H1 (cell line): ENCODE measurements around the gene NDUFA13. TPM values are rescaled to one million over a fixed set of nuclear protein-coding genes. Genes with fewer than 3 reads are reported as not detected.

Source experiments
- CTCF ChIA-PET: fragments of 300-600 bp; sonication (Branson Sonifier 250); formaldehyde crosslinking; loops from one replicate; lab custom pipeline; 2021; ENCODE audit not compliant: partially characterized antibody; lab: Charles Lee
- POLR2A ChIA-PET: fragments of 300-600 bp; sonication (Branson Sonifier 250); formaldehyde crosslinking; loops from one replicate; lab custom pipeline; 2021; ENCODE audit warnings: inconsistent platforms; ENCODE audit not compliant: partially characterized antibody; lab: Charles Lee
- DNase-seq, 2 experiments: peaks; one replicate each; pipeline versions ENCODE4 v3.0.0 to v3.0.0-alpha.2; 2010 to 2022; ENCODE audit warnings: low spot score in 2 of 2, low read depth in 1 of 2, mixed read lengths in 1 of 2
- FAIRE-seq: peaks from 2 replicates; lab custom pipeline; 2011; peaks lifted over from hg19 to GRCh38; lab: Jason Lieb, UNC
- H2AFZ ChIP-seq: 2 replicates; pipeline ENCODE4 v1.8.1; 2012; ENCODE audit warnings: low read length, inconsistent platforms
- H2AK5ac ChIP-seq: 2 replicates; pipeline ENCODE4 v1.6.1; 2013; ENCODE audit warnings: low read depth, low read length
- H2BK120ac ChIP-seq: replicated peaks from 2 replicates; pipeline ENCODE3; 2013; ENCODE audit warnings: low read depth, low read length, inconsistent platforms
- H2BK12ac ChIP-seq: 2 replicates; pipeline ENCODE4 v1.6.1; 2013; ENCODE audit warnings: low read depth, low read length
- H2BK15ac ChIP-seq: 2 replicates; pipeline ENCODE4 v1.6.1; 2013; ENCODE audit warnings: low read length
- H2BK20ac ChIP-seq: 2 replicates; pipeline ENCODE4 v1.6.1; 2013; ENCODE audit warnings: low read length
- H2BK5ac ChIP-seq: 2 replicates; pipeline ENCODE4 v1.6.1; 2013; ENCODE audit warnings: low read depth, low read length
- H3K14ac ChIP-seq: 2 replicates; pipeline ENCODE4 v1.6.1; 2013; ENCODE audit warnings: inconsistent platforms; ENCODE audit not compliant: insufficient read length
- H3K18ac ChIP-seq: 2 replicates; pipeline ENCODE4 v1.6.1; 2013; ENCODE audit warnings: low read length; ENCODE audit errors: extremely low read depth
- H3K23ac ChIP-seq: 2 replicates; pipeline ENCODE4 v1.6.1; 2013; ENCODE audit warnings: inconsistent platforms; ENCODE audit not compliant: insufficient read length
- H3K23me2 ChIP-seq: 2 replicates; pipeline ENCODE4 v1.6.1; 2013; ENCODE audit warnings: low read depth, low read length
- H3K27ac ChIP-seq: 2 replicates; pipeline ENCODE4 v1.6.1; 2011; ENCODE audit warnings: low read depth, low read length, inconsistent platforms
- H3K27me3 ChIP-seq, 4 experiments: replicated peaks in 1 of 4; 1 replicate in 1 of 4; 2 replicates in 3 of 4; pipeline versions ENCODE4 v1.6.1 to v1.8.1; 2011 to 2013; ENCODE audit warnings: low read length in 3 of 4, mild to moderate bottlenecking in 3 of 4, inconsistent platforms in 2 of 4, mixed read lengths in 2 of 4, moderate library complexity in 1 of 4; ENCODE audit not compliant: control insufficient read depth in 3 of 4, insufficient read depth in 3 of 4; ENCODE audit errors: extremely low read depth in 1 of 4
- H3K36me3 ChIP-seq, 4 experiments: 2 replicates each; pipeline versions ENCODE4 v1.6.1 to v1.8.1; 2011 to 2013; ENCODE audit warnings: mild to moderate bottlenecking in 4 of 4, low read length in 3 of 4, moderate library complexity in 2 of 4, control low read depth in 1 of 4, inconsistent platforms in 1 of 4; ENCODE audit not compliant: insufficient read depth in 4 of 4, control insufficient read depth in 2 of 4
- H3K4ac ChIP-seq: replicated peaks from 2 replicates; pipeline ENCODE3; 2013; ENCODE audit warnings: low read length, low read depth, mixed read lengths, inconsistent platforms; ENCODE audit not compliant: insufficient read length
- H3K4me1 ChIP-seq, 4 experiments: replicated peaks in 1 of 4; 1 replicate in 1 of 4; 2 replicates in 3 of 4; pipeline versions ENCODE4 v1.6.1 to v1.8.1; 2011 to 2013; ENCODE audit warnings: low read length in 3 of 4, inconsistent platforms in 2 of 4, mixed read lengths in 1 of 4; ENCODE audit not compliant: insufficient read depth in 4 of 4, control insufficient read depth in 3 of 4
- H3K4me2 ChIP-seq, 2 experiments: 2 replicates each; pipeline versions ENCODE4 v1.6.1 to v1.8.1; 2011 to 2013; ENCODE audit warnings: low read depth in 2 of 2, low read length in 2 of 2, control low read depth in 1 of 2, inconsistent platforms in 1 of 2, mild to moderate bottlenecking in 1 of 2; ENCODE audit not compliant: insufficient read depth in 1 of 2
- H3K4me3 ChIP-seq, 4 experiments: fragments of 200-600, 300-600 bp in 1 of 4; sonication (generic), shearing (Covaris generic), sonication (Bioruptor Twin) in 1 of 4; 2 replicates each; pipeline versions ENCODE4 v1.5.1 to v1.8.1; 2011 to 2016; ENCODE audit warnings: low read length in 4 of 4, low read depth in 3 of 4, control low read depth in 2 of 4, inconsistent platforms in 2 of 4, mild to moderate bottlenecking in 2 of 4, mixed read lengths in 1 of 4, moderate library complexity in 1 of 4; ENCODE audit not compliant: insufficient read depth in 2 of 4; ENCODE audit errors: extremely low read depth in 1 of 4
- H3K56ac ChIP-seq: replicated peaks from 2 replicates; pipeline ENCODE3; 2013; ENCODE audit warnings: low read depth, mild to moderate bottlenecking, mixed read lengths, low read length, inconsistent platforms; ENCODE audit not compliant: insufficient read length
- H3K79me1 ChIP-seq: 2 replicates; pipeline ENCODE4 v1.6.1; 2013; ENCODE audit warnings: low read depth, low read length, control low read depth
- H3K79me2 ChIP-seq, 2 experiments: 2 replicates each; pipeline versions ENCODE4 v1.6.1 to v1.8.1; 2012 to 2013; ENCODE audit warnings: low read length in 2 of 2, mild to moderate bottlenecking in 2 of 2, inconsistent platforms in 1 of 2; ENCODE audit not compliant: insufficient read depth in 2 of 2, control insufficient read depth in 1 of 2
- H3K9ac ChIP-seq, 4 experiments: replicated peaks in 1 of 4; 1 replicate in 1 of 4; 2 replicates in 3 of 4; pipeline versions ENCODE4 v1.6.1 to v1.8.1; 2011 to 2013; ENCODE audit warnings: low read depth in 3 of 4, low read length in 3 of 4, control low read depth in 2 of 4, mild to moderate bottlenecking in 2 of 4, moderate library complexity in 2 of 4, inconsistent platforms in 1 of 4; ENCODE audit errors: extremely low read depth in 1 of 4
- H3K9me3 ChIP-seq, 2 experiments: 2 replicates each; pipeline versions ENCODE4 v1.6.1 to v1.8.1; 2012 to 2013; ENCODE audit warnings: mild to moderate bottlenecking in 2 of 2, moderate library complexity in 2 of 2, control low read depth in 1 of 2, inconsistent platforms in 1 of 2, low read depth in 1 of 2, low read length in 1 of 2, mixed read lengths in 1 of 2; ENCODE audit not compliant: insufficient read depth in 2 of 2
- H4K20me1 ChIP-seq, 2 experiments: replicated peaks in 1 of 2; 2 replicates each; pipeline versions ENCODE3 to v1.8.1; 2011 to 2013; ENCODE audit warnings: inconsistent platforms in 2 of 2, low read length in 2 of 2, mild to moderate bottlenecking in 1 of 2; ENCODE audit not compliant: insufficient read depth in 2 of 2, control insufficient read depth in 1 of 2
- H4K5ac ChIP-seq: 2 replicates; pipeline ENCODE4 v1.6.1; 2013; ENCODE audit warnings: low read length, low read depth, mixed read lengths, inconsistent platforms; ENCODE audit not compliant: insufficient read length
- H4K8ac ChIP-seq: 2 replicates; pipeline ENCODE4 v1.8.0; 2013; ENCODE audit warnings: mild to moderate bottlenecking, moderate library complexity, low read length, inconsistent platforms; ENCODE audit not compliant: insufficient read depth; ENCODE audit errors: extremely low read depth
- H4K91ac ChIP-seq: replicated peaks from 2 replicates; pipeline ENCODE3; 2013; ENCODE audit warnings: low read length, mixed read lengths, inconsistent platforms; ENCODE audit not compliant: insufficient read length
- EP300 ChIP-seq, 2 experiments: IDR thresholded peaks; 1 replicate in 1 of 2; 2 replicates in 1 of 2; pipeline ENCODE4 v1.6.1; 2011 to 2012; ENCODE audit warnings: low read depth in 2 of 2, low read length in 2 of 2, mild to moderate bottlenecking in 2 of 2, borderline replicate concordance in 1 of 2, inconsistent platforms in 1 of 2, moderate library complexity in 1 of 2
- WGBS, 2 experiments: shearing (Covaris generic) in 1 of 2; methylation state at CpG; one replicate each; pipeline versions ENCODE4 v1.1.6 to v1.1.7; 2013 to 2015; ENCODE audit warnings: low lambda C conversion rate in 2 of 2, mixed read lengths in 2 of 2, inconsistent platforms in 1 of 2, low coverage in 1 of 2, missing lambda C conversion rate in 1 of 2; ENCODE audit not compliant: insufficient replicate concordance in 2 of 2, insufficient coverage in 1 of 2, insufficient read length in 1 of 2; ENCODE audit errors: extremely low coverage in 1 of 2, missing lambda C conversion rate in 1 of 2; 5-methylcytosine and 5-hydroxymethylcytosine counted together
- polyA plus RNA-seq, 7 experiments: library from polyadenylated mRNA; depleted of rRNA in 3 of 7; stranded (reverse) in 5 of 7; unstranded in 2 of 7; fragments of >200 nt in 5 of 7; fragments of 200-250 nt in 2 of 7; gene quantifications; 1 replicate in 5 of 7; 2 replicates in 1 of 7; 4 replicates in 1 of 7; pipeline versions ENCODE4 v1.2.1 to v1.2.3, GENCODE V29; 2011 to 2013; ENCODE audit warnings: missing spikeins in 2 of 7, mixed read lengths in 2 of 7
- total RNA-seq: library from RNA; stranded (reverse); fragmentation: NEBNext Ultra II Directional; extraction: Animal tissue kit (Norgen Biotek cat#: 25700); gene quantifications from 2 replicates; pipeline ENCODE4 v1.2.1, GENCODE V29; 2021

The NDUFA13 gene
- total and polyA plus RNA-seq, 2 of the 8 experiments (the other 6 are each of a cell fraction or from before 2014, with no cell fraction given): 413 to 1,105 TPM

DNA sequence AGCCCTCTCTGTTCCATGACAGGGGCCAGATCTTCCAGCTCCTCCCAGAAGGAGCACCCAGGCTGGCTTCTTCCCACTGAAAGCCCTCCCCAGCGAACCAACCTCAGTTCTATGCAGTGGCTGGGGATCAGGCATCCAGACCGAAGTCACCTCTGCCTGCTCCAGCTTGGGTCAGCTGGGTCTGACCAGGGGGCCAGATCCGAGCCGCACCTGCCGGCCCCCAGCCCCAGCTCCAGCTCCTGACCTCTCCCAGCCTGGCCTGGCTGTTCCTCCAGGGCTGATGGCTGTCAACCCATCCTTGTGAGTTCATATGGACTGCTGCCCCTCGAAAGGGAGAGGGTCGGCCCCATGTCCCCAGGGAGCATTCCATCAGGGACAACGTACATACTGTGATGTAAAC, 8.7 kb upstream of the NDUFA13 start:
- no peaks in the 10 kb centered on the region for H3K79me2 ChIP-seq
- H2BK20ac ChIP-seq: no peak overlapping the region
- no peak overlapping the region for H2BK120ac ChIP-seq
- H3K23ac ChIP-seq: no peak overlapping the region
- H2BK12ac ChIP-seq: no peak overlapping the region
- no peak overlapping the region for H3K18ac ChIP-seq
- no peak overlapping the region for H3K56ac ChIP-seq
- peaks cover 0 to 2% of the 10 kb centered on the region in 2 experiments for H4K20me1 ChIP-seq
- WGBS, 2 experiments: 97% methylated on average over 5 of the region's 8 CpGs; no CpG with 5 or more reads in 1 of the 2 experiments
- no peak for TF ChIP-seq EP300 (IDR thresholded peaks at IDR 0.05; ENCODE audit: borderline replicate concordance in 1 of 2, low read depth in 2 of 2, low read length in 2 of 2)
- no peak for FAIRE-seq
- peaks cover 13 to 42% (median 25%) of the 10 kb centered on the region in 4 experiments; a peak in 7 of 8 replicates for H3K36me3 ChIP-seq
- H3K79me1 ChIP-seq: peaks cover 4% of the 10 kb centered on the region
- no peak overlapping the region for H2BK5ac ChIP-seq
- H3K27ac ChIP-seq: no peak overlapping the region
- H3K9me3 ChIP-seq: no peaks in the 10 kb centered on the region
- CTCF ChIA-PET: interaction anchor here (1.2 to 3.2 kb wide), 3 partner anchors 17 to 137 kb away, joined by 3 to 22 read pairs (median 5); partner anchors contain the start of gene GMIP
- H2AFZ ChIP-seq: no peak overlapping the region
- no peaks in the 10 kb centered on the region for H3K27me3 ChIP-seq
- no peaks in the 10 kb centered on the region for H3K4me1 ChIP-seq
- H2AK5ac ChIP-seq: no peak overlapping the region
- no peak overlapping the region for H3K9ac ChIP-seq
- no peak overlapping the region for H4K5ac ChIP-seq
- no peak for DNase-seq
- no peak overlapping the region for H3K4ac ChIP-seq
- peaks cover 2% of the 10 kb centered on the region; the same call in 1 of the 2 replicates for H3K23me2 ChIP-seq
- H2BK15ac ChIP-seq: no peak overlapping the region
- no peak overlapping the region for H3K14ac ChIP-seq
- no peak overlapping the region for H4K91ac ChIP-seq
- no peak overlapping the region for H4K8ac ChIP-seq
- POLR2A ChIA-PET: interaction anchor here (0.5 to 1.6 kb wide), 5 partner anchors 9 to 486 kb away, joined by 3 to 6 read pairs (median 4); partner anchors contain the start of gene NDUFA13
- no peak overlapping the region for H3K4me3 ChIP-seq
- H3K4me2 ChIP-seq: no peak overlapping the region
